Right lobe of liver (tissue), 4 donors: ENCODE data around the gene CHN2.

Experiments
- CTCF ChIP-seq, 4 donors: fragments of 200-600 bp in 3 of 4; fragments of 450-650 bp in 1 of 4; IDR thresholded peaks; one replicate each; pipeline versions ENCODE4 v1.5.1 to v1.8.0; 2016 to 2022; ENCODE audit warnings: antibody characterized with exemption in 4 of 4, mild to moderate bottlenecking in 2 of 4
- POLR2A ChIP-seq: fragments of 450-650 bp; IDR thresholded peaks from one replicate; pipeline ENCODE4 v1.6.1; 2017; ENCODE audit warnings: antibody characterized with exemption, mild to moderate bottlenecking
- donor health status: DM: no; HTN: no; CAD: no.
- donor health status: DM: no; HTN: no; CAD: no.
- donor health status: DM: no; HTN: yes; CAD: no.

- TF ChIP-seq CTCF (IDR thresholded peaks at IDR 0.05) (no peak), POLR2A (no peak)
Measured at GRCh38 chr7:29488977-29489376, 294.4 kb downstream of the CHN2 start.
